Measurements from ENCODE around the gene FBLN1.

The FBLN1 gene

GRCh38 chr22:45632791-45633515, 130.3 kb downstream of the FBLN1 start:
- peaks cover 14% of the 10 kb centered on the region for H3K27me3 Mint-ChIP-seq
- no peak overlapping the region for H3K4me3 Mint-ChIP-seq
- H3K36me3 Mint-ChIP-seq = no peaks in the 10 kb centered on the region
- H3K27ac Mint-ChIP-seq = no peak overlapping the region
- no peaks in the 10 kb centered on the region for H3K9me3 Mint-ChIP-seq (ENCODE audit: low read depth)
- no peaks in the 10 kb centered on the region for H3K4me1 Mint-ChIP-seq (ENCODE audit: low read depth)

- Mint-ChIP-seq H3K36me3 (no peaks in the 10 kb centered on the region), H3K4me1 (ENCODE audit: low read depth) (no peaks in the 10 kb centered on the region), H3K4me3 (no peak overlapping the region), H3K27ac (no peak overlapping the region), H3K9me3 (ENCODE audit: low read depth) (no peaks in the 10 kb centered on the region), H3K27me3 (peaks cover 18% of the 10 kb centered on the region)
These were observed 134.0 kb downstream of the FBLN1 start for GRCh38 chr22:45636683-45637082.

- Mint-ChIP-seq H3K9me3 (ENCODE audit: low read depth) (no peaks in the 10 kb centered on the region), H3K4me3 (no peak overlapping the region), H3K36me3 (no peaks in the 10 kb centered on the region), H3K27ac (no peak overlapping the region), H3K4me1 (ENCODE audit: low read depth) (no peaks in the 10 kb centered on the region), H3K27me3 (peaks cover 13% of the 10 kb centered on the region)
These were observed 135.5 kb downstream of the FBLN1 start for GRCh38 chr22:45638197-45638596.

- no peaks in the 10 kb centered on the region for H3K36me3 Mint-ChIP-seq
- H3K27me3 Mint-ChIP-seq = peaks cover 13% of the 10 kb centered on the region
- H3K9me3 Mint-ChIP-seq (ENCODE audit: low read depth) = no peaks in the 10 kb centered on the region
- no peak overlapping the region for H3K27ac Mint-ChIP-seq
- H3K4me3 Mint-ChIP-seq = no peak overlapping the region
- H3K4me1 Mint-ChIP-seq (ENCODE audit: low read depth) = no peaks in the 10 kb centered on the region
These were observed 136.4 kb downstream of the FBLN1 start for GRCh38 chr22:45638834-45639746.

GRCh38 chr22:45639747-45640102, 137.0 kb downstream of the FBLN1 start:
- Mint-ChIP-seq H3K36me3 (no peaks in the 10 kb centered on the region), H3K4me1 (ENCODE audit: low read depth) (no peaks in the 10 kb centered on the region), H3K27me3 (peaks cover 13% of the 10 kb centered on the region), H3K27ac (no peak overlapping the region), H3K4me3 (no peak overlapping the region), H3K9me3 (ENCODE audit: low read depth) (no peaks in the 10 kb centered on the region)

GRCh38 chr22:45640291-45640940, 137.7 kb downstream of the FBLN1 start:
- Mint-ChIP-seq H3K27ac (no peak overlapping the region), H3K9me3 (ENCODE audit: low read depth) (no peaks in the 10 kb centered on the region), H3K36me3 (no peaks in the 10 kb centered on the region), H3K4me1 (ENCODE audit: low read depth) (no peaks in the 10 kb centered on the region), H3K27me3 (peaks cover 13% of the 10 kb centered on the region), H3K4me3 (no peak overlapping the region)

DNA sequence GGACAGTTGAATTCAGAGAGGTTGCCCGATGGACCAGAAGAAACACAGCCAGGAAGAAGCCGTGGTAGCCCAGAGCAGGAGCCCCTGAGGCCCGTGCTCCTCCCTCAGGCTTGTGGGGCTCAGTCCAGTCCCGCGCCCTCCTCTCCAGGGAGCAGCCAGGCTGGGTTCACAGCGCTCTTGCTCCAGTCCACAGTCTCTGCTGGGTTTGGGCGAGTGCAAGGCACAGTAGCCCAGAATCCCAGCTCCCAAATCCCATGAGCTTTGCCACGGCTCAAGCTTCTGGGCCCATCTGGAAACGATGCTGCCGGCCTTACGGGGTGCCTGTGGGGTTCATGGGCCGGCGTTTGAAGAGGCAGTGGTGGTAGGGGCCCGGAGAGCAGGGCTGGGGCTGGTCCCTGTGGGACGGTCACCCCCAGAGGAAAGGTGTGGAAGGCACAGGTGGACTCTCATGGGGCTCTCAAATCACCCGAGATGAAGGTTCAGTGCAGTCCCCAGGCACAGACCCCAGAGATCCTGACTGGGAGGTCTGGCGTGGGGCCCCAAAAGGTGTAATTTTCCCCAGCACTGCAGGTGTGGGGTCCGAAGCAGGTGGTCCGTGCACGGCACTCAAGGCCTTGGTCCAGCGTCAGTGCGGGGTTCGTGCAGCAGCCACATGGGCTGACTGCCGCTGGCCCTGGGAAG, 138.4 kb downstream of the FBLN1 start:
- Mint-ChIP-seq H3K27me3 (peaks cover 17% of the 10 kb centered on the region), H3K9me3 (ENCODE audit: low read depth) (no peaks in the 10 kb centered on the region), H3K27ac (no peak overlapping the region), H3K36me3 (no peaks in the 10 kb centered on the region), H3K4me1 (ENCODE audit: low read depth) (peaks cover 3% of the 10 kb centered on the region), H3K4me3 (no peak overlapping the region)

- no peak overlapping the region for H3K4me3 Mint-ChIP-seq
- H3K27ac Mint-ChIP-seq = no peak overlapping the region
- H3K27me3 Mint-ChIP-seq = peaks cover 17% of the 10 kb centered on the region
- H3K9me3 Mint-ChIP-seq (ENCODE audit: low read depth) = no peaks in the 10 kb centered on the region
- H3K36me3 Mint-ChIP-seq = no peaks in the 10 kb centered on the region
- peaks cover 4% of the 10 kb centered on the region for H3K4me1 Mint-ChIP-seq (ENCODE audit: low read depth)
These were observed 140.3 kb downstream of the FBLN1 start for GRCh38 chr22:45642986-45643385.

GRCh38 chr22:45644714-45645113, 142.0 kb downstream of the FBLN1 start:
- Mint-ChIP-seq H3K4me1 (ENCODE audit: low read depth) (peaks cover 4% of the 10 kb centered on the region), H3K4me3 (no peak overlapping the region), H3K27ac (no peak overlapping the region), H3K27me3 (peaks cover 12% of the 10 kb centered on the region), H3K36me3 (no peaks in the 10 kb centered on the region), H3K9me3 (ENCODE audit: low read depth) (no peaks in the 10 kb centered on the region)

DNA sequence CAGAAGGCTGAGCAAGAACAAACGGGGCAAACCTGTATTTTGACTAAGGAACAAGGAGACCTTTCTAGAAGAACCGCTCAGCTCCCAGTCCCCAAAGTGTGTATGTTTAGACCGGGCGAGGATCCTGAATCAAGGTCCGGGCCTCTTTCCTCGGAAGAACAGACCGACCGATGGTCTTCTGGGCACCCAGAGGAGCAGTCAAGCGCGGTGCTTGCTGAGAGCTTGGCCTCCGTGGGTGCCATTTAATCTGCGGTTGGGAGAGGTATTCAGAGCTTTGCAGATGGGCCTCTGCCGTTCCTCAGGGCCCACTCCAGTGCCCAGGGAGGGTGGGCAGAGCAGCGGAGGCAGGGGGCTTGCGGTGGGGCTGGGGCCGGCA, 142.5 kb downstream of the FBLN1 start:
- Mint-ChIP-seq H3K27me3 (peaks cover 10% of the 10 kb centered on the region), H3K9me3 (ENCODE audit: low read depth) (no peaks in the 10 kb centered on the region), H3K27ac (no peak overlapping the region), H3K36me3 (no peaks in the 10 kb centered on the region), H3K4me1 (ENCODE audit: low read depth) (peaks cover 4% of the 10 kb centered on the region), H3K4me3 (peak overlapping the region; percentile 32)

DNA sequence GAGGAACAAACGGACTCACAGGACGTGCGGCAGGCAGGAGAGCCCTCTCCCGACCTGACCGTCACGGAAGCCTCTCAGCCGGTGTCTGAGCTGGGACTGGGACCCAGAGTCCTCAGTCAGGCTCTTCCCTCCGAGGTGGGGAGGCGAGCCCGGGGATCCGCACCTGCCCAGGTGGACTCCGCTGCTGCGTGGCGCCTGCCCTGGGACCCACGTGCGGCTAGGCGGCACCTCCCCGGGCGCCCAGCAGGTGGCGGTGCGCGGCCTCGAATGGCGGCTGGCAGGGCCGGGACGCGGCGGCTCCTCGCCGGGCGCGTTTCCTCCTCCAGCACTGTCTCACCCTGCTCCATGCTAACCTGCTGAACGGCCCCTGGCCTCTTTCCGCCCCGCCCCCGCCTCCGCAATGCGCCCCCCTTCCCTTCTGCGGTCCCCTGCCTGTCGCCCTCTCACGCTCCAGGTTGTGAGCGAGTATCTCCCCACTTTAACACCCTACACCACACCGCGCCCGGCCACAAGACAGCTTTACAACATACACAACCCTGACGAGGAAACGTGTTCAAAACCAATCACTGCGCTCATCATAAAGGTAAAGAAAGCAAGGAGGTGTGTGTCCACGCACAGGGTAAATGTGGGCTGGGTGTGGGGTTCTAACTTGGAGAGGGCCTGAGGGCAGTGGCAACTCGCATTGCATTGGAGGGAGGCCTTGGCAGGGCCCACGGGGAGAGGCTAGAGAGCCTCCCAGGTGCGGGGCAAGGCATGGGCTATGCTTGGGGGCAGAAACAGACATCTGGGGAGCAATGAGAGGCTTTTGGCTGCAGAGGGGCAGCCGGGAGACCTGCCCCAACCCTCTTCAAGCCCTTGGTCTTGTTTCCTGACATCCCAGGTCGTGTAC, 143.1 kb downstream of the FBLN1 start:
- no peaks in the 10 kb centered on the region for H3K36me3 Mint-ChIP-seq
- H3K4me1 Mint-ChIP-seq (ENCODE audit: low read depth) = peaks cover 4% of the 10 kb centered on the region
- no peaks in the 10 kb centered on the region for H3K9me3 Mint-ChIP-seq (ENCODE audit: low read depth)
- H3K4me3 Mint-ChIP-seq = peak overlapping the region; percentile 48
- H3K27me3 Mint-ChIP-seq = peaks cover 10% of the 10 kb centered on the region
- H3K27ac Mint-ChIP-seq = no peak overlapping the region

DNA sequence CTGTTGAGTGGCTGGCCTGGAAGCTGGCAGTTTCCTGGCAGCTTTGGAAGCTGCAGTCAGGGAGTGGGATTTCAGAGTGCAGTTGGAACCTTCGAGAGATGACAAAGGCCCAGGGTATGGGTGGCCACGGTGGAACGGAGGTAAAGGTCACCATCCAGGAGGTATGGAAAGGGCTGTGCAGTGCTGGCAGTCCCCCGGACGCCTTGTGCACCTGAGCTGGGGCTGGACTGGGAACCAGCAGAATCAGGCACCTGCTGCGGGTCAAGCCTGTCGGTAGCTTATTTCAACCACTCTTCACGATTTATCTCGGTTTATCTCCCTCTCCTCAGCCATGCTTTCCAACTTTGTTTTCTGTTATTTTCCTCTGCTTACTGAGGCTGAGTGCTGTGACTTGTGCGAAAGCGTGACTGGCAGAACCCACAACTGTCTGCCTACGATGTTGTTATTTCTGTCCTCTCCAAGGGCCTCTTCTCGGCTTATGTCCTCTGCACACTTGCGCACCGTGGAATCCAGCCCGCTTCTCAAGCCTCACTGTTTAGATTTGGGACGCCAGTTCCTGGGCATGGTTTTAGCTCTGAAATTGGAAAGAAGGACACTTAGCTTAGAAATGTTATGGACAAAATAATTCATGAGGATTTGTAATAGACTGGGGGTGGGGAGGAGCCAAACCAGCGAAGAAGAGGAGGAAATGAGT, 145.0 kb downstream of the FBLN1 start:
- Mint-ChIP-seq H3K4me3 (no peak overlapping the region), H3K36me3 (no peaks in the 10 kb centered on the region), H3K27me3 (peaks cover 6% of the 10 kb centered on the region), H3K9me3 (ENCODE audit: low read depth) (no peaks in the 10 kb centered on the region), H3K27ac (no peak overlapping the region), H3K4me1 (ENCODE audit: low read depth) (peaks cover 4% of the 10 kb centered on the region)

DNA sequence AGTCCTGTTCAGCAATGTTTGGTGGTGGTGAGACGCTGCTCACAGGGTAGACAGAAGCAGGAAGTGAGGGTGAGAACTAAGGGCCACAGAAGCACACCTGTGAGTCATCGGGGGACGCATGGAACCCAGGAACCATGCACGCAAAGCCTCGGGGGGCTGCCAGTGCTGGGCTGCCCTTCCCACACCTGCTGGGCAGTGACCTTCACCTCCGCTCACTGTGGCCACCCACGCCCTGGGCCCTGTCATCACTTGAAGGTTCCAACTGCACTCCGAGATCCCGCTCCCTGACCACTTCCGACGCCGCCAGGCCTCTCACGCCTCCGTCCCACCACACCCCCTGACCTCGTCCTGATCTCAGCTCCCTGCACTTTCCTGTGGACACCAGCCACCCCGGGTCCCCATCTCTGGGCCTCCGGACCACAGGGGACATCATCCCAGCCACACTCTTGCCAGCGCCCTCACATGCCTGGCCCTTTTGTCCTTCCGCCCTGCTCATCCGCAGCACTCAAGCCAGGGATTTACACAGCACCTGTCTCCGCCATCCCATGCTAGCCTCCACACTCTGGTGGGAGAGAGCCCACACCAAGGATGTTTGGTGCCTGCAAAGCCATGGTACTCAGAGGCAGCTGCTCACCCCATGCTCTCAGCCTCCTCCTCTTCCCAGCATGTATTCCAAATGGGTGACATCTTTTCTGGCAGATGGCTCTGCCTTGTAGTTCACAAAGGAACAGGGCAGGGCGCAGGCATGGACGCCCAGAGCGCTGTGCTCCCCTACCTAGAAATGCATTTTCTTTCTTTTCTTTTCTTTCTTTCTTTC, 145.8 kb downstream of the FBLN1 start:
- Mint-ChIP-seq H3K27ac (no peak overlapping the region), H3K27me3 (peaks cover 6% of the 10 kb centered on the region), H3K9me3 (ENCODE audit: low read depth) (no peaks in the 10 kb centered on the region), H3K4me1 (ENCODE audit: low read depth) (peaks cover 4% of the 10 kb centered on the region), H3K36me3 (no peaks in the 10 kb centered on the region), H3K4me3 (no peak overlapping the region)

All from activated naive CD8-positive, alpha-beta T cell (primary cell).